GM21360 (cell line): ENCODE results near the gene SORBS2.

Experiments
- ATAC-seq: cut with Tn5 transposase; IDR thresholded peaks from one replicate; pipeline ENCODE4 v1.9.1; 2021; ENCODE audit warnings: mild to moderate bottlenecking, moderate library complexity; ENCODE audit not compliant: unreplicated experiment

Gene SORBS2

GRCh38 chr4:185805979-185806378, 6.0 kb downstream of the SORBS2 start:
- ATAC-seq, result no peak

GRCh38 chr4:185805262-185805802, 6.7 kb downstream of the SORBS2 start:
- no peak for ATAC-seq

GRCh38 chr4:185803022-185803421, 9.0 kb downstream of the SORBS2 start:
- ATAC-seq, result no peak

- no peak for ATAC-seq
These were observed 10.5 kb downstream of the SORBS2 start for GRCh38 chr4:185801471-185801870.

- no peak for ATAC-seq
These were observed 11.6 kb downstream of the SORBS2 start for GRCh38 chr4:185800266-185800945.

GRCh38 chr4:185799442-185799841, 12.6 kb downstream of the SORBS2 start:
- no peak for ATAC-seq

- ATAC-seq, result no peak
These were observed 14.2 kb downstream of the SORBS2 start for GRCh38 chr4:185797596-185798338.

GRCh38 chr4:185797018-185797417, 15.0 kb downstream of the SORBS2 start:
- ATAC-seq, result no peak

- no peak for ATAC-seq
These were observed 15.8 kb downstream of the SORBS2 start for GRCh38 chr4:185796176-185796575.

- no peak for ATAC-seq
These were observed 17.4 kb downstream of the SORBS2 start for GRCh38 chr4:185794637-185795036.

GRCh38 chr4:185793716-185794115, 18.3 kb downstream of the SORBS2 start:
- ATAC-seq, result no peak

GRCh38 chr4:185793116-185793485, 18.9 kb downstream of the SORBS2 start:
- ATAC-seq, result no peak

GRCh38 chr4:185792384-185793115, 19.4 kb downstream of the SORBS2 start:
- ATAC-seq, result no peak

GRCh38 chr4:185787926-185788679, 23.9 kb downstream of the SORBS2 start:
- no peak for ATAC-seq

GRCh38 chr4:185786422-185786821, 25.6 kb downstream of the SORBS2 start:
- no peak for ATAC-seq

- ATAC-seq, result no peak
These were observed 28.4 kb downstream of the SORBS2 start for GRCh38 chr4:185783574-185783973.

- ATAC-seq, result no peak
These were observed 29.5 kb downstream of the SORBS2 start for GRCh38 chr4:185782523-185782922.

- no peak for ATAC-seq
These were observed 30.3 kb downstream of the SORBS2 start for GRCh38 chr4:185781555-185782215.

- no peak for ATAC-seq
These were observed 31.5 kb downstream of the SORBS2 start for GRCh38 chr4:185780472-185780871.

- no peak for ATAC-seq
These were observed 32.5 kb downstream of the SORBS2 start for GRCh38 chr4:185779517-185779916.
